NOMO-1 treated with dmso at 0.1 percent for 144 hours (cell line): ENCODE measurements around the gene RNF144A.

Experiments used
- DNase-seq: peaks from one replicate; lab custom pipeline; 2025; ENCODE audit not compliant: unreplicated experiment; lab: John Stamatoyannopoulos, UW

The RNF144A gene

DNA sequence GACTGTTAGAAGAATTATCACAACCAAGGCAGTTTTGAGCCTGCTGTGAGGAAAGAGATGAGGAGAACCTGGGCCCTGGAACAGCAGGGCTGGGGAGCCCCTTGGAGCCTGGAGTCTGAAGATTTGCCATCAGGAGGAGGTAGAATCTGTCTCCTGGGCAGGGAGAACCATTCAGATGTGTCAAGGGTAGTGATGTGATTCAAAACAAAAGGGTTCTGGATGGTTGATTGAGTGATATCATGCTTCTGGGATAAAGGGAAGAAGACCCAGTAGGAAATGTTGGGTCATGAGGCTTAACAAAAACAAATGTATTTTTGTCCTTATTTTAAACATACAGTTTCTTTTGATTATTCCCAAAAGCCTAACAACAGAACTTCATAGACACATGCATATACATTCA lies 28.6 kb downstream of the RNF144A start:
- DNase-seq: no peak

DNA sequence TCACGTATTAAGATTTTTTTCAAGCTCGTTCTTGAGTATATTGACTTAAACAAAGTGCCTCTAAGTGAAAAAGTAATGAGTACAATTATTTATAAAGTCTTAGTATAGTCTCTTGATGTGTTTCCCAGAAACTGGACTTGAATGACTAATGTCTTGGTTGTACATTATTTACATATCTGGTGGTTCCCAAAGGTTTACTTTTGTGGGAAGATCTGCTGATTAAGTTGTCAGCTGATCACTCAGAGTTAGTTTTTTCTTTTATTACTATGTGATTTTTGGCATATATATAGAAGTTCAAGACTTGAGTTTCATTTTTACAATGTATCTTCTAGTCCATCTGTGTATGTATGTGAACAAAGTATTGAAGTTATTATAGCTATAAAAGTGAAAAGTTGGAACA lies 29.5 kb downstream of the RNF144A start:
- no peak for DNase-seq

GRCh38 chr2:6947929-6948676 lies 30.9 kb downstream of the RNF144A start:
- DNase-seq: no peak

DNA sequence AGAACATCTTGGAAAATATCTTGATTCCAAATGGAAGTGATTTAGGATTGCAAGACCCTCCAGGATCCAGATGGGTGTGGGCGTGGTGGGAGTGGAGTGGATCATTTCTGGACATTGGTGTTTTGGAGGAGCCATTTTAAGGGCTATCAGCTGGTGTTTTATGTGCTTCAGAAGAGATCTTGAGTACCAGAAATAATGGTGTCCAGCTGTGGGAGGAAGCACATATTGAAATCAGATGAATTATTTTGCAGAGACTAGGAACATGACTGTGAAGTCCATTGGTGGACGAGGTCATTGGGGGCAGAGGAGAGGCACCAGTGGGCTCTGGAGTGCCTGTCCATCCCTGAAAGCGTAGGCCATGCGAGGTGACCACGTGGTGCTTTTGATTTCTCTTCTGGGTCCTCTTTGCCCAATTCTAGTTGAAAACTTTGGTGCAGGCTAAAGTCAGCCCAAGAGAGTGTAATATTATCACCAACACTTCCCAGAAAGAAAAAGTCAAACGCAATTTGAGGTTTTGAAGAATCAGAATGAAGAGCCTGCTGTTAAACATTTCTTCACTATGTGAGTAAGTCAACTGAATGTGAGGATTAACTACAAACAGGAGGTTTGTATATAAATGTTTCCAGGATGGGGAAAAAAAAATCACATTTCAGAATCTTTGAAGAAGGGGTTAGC lies 31.6 kb downstream of the RNF144A start:
- DNase-seq: no peak

- DNase-seq: no peak
Observed at GRCh38 chr2:6951046-6951445, 33.8 kb downstream of the RNF144A start.

DNA sequence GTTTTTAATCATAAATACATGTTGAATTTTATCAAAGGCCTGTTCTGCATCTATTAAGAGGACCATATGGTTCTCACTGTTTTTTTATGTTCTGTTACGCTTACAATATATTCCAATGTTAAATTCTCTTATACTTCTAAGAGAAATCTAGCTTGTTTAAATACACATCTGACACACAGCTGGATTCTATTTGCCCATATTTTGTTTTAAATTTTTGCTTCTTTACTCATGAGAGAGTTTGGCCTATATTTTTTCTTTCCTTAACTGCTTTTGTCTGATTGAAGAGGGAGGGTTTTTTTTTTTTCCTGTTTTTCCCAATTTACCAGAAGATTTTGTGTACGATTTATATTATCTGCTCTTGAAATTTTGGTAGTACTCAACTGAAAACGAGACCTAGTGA lies 34.9 kb downstream of the RNF144A start:
- no peak for DNase-seq

GRCh38 chr2:6954586-6954985 lies 37.4 kb downstream of the RNF144A start:
- DNase-seq: no peak

- DNase-seq: no peak
Observed at GRCh38 chr2:6955511-6956136, 38.4 kb downstream of the RNF144A start.

GRCh38 chr2:6956566-6956965 lies 39.4 kb downstream of the RNF144A start:
- no peak for DNase-seq

GRCh38 chr2:6957031-6957714 lies 40.0 kb downstream of the RNF144A start:
- no peak for DNase-seq

- DNase-seq: no peak
Observed at GRCh38 chr2:6957910-6958615, 40.9 kb downstream of the RNF144A start.

- no peak for DNase-seq
Observed at GRCh38 chr2:6958616-6959235, 41.5 kb downstream of the RNF144A start.

DNA sequence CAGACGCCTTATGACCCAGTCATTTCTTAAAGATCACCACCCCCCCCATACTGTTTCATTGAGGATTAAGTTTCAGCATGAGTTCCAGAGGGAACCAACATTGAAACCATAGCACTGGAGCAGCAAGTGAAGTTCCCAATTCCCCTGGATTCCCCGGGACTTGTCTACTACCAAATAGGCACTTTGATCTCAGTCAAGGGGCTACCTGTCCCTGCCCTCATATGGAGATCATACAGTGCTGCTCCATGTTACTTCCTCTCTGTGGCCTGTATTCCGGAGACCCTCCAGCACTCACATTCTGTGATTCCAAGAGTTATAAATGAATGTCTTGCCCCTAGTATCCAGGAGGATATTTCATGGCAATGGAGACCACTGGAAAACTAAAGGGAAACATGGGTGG lies 42.5 kb downstream of the RNF144A start:
- DNase-seq: no peak

GRCh38 chr2:6960659-6961058 lies 43.4 kb downstream of the RNF144A start:
- DNase-seq: no peak

DNA sequence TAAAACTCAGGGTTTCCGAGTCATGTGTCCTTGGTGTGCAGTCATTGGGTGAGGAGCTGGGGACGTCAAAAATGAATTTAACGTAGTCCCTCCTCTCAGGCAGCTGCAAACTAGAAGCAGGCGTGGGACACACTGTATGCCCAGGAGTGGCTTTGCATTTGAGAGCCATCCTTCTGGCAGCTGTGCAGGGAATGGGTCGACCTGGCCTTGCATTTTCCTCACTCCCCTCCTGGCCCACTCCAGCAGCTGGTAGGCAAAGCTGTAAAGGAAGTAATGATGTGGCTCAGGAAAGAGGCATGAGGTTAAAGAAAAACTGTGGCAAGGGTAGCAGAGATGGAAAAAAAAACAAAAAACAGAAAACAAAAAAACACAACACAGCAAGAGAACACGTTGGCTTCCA lies 46.5 kb downstream of the RNF144A start:
- no peak for DNase-seq

GRCh38 chr2:6965071-6965795 lies 48.0 kb downstream of the RNF144A start:
- no peak for DNase-seq

GRCh38 chr2:6966446-6966940 lies 49.3 kb downstream of the RNF144A start:
- no peak for DNase-seq

- no peak for DNase-seq
Observed at GRCh38 chr2:6967301-6967700, 50.1 kb downstream of the RNF144A start.

- DNase-seq: no peak
Observed at GRCh38 chr2:6968319-6969100, 51.3 kb downstream of the RNF144A start.
